Thoracic aorta (tissue), 2 donors: Measurements from ENCODE around the gene SRSF2. TPM values are rescaled to one million over a fixed set of nuclear protein-coding genes. Genes with fewer than 3 reads are reported as not detected.
A peak's percentile ranks its signal among the peaks of the same experiment; 100 is the strongest.

ENCODE experiments used
- ATAC-seq: fragments of 150-250 bp; one replicate; pipeline ENCODE4 v1.8.0; 2017; ENCODE audit warnings: low read depth; ENCODE audit not compliant: insufficient number of reproducible peaks, low FRiP score
- DNase-seq: peaks from one replicate; pipeline ENCODE4 v3.0.0-alpha.2; 2020; ENCODE audit warnings: low spot score
- H3K27ac ChIP-seq, 2 donors: fragments of 200-600 bp; sonication (generic); 1 replicate in 1 of 2; 2 replicates in 1 of 2; pipeline ENCODE4 v1.5.1; 2016; ENCODE audit warnings: mild to moderate bottlenecking in 2 of 2, moderate library complexity in 2 of 2
- H3K27me3 ChIP-seq: fragments of 200-600 bp; sonication (generic); replicated peaks from 2 replicates; pipeline ENCODE4 v1.6.0; 2016; ENCODE audit warnings: mild to moderate bottlenecking; ENCODE audit not compliant: insufficient read depth
- H3K36me3 ChIP-seq: fragments of 200-600 bp; sonication (generic); one replicate; pipeline ENCODE4 v1.5.1; 2016
- H3K4me1 ChIP-seq, 2 donors: fragments of 200-600 bp; sonication (generic); 1 replicate in 1 of 2; 2 replicates in 1 of 2; pipeline versions ENCODE4 v1.5.1 to v1.6.0; 2016; ENCODE audit warnings: low read depth in 2 of 2, mild to moderate bottlenecking in 1 of 2; ENCODE audit not compliant: control insufficient read depth in 1 of 2
- H3K4me3 ChIP-seq: fragments of 200-600 bp; sonication (generic); 2 replicates; pipeline ENCODE4 v1.5.1; 2016; ENCODE audit warnings: mild to moderate bottlenecking
- H3K9me3 ChIP-seq: fragments of 200-600 bp; sonication (generic); 2 replicates; pipeline ENCODE4 v1.5.1; 2016
- total RNA-seq, 2 donors: library from RNA; depleted of rRNA; stranded (reverse); fragments of >200 nt; gene quantifications; one replicate each; pipeline versions ENCODE4 v1.1.0 to v1.2.3, GENCODE V29; 2016
- TF ChIP-seq, protein P1 (sequence below): fragments of 200-600 bp; sonication (generic); IDR thresholded peaks from one replicate; pipeline ENCODE4 v1.5.1; 2019; ENCODE audit warnings: antibody characterized with exemption

SRSF2 gene
- total RNA-seq, 2 donors from 2014 or later, result 265 to 266 TPM

DNA sequence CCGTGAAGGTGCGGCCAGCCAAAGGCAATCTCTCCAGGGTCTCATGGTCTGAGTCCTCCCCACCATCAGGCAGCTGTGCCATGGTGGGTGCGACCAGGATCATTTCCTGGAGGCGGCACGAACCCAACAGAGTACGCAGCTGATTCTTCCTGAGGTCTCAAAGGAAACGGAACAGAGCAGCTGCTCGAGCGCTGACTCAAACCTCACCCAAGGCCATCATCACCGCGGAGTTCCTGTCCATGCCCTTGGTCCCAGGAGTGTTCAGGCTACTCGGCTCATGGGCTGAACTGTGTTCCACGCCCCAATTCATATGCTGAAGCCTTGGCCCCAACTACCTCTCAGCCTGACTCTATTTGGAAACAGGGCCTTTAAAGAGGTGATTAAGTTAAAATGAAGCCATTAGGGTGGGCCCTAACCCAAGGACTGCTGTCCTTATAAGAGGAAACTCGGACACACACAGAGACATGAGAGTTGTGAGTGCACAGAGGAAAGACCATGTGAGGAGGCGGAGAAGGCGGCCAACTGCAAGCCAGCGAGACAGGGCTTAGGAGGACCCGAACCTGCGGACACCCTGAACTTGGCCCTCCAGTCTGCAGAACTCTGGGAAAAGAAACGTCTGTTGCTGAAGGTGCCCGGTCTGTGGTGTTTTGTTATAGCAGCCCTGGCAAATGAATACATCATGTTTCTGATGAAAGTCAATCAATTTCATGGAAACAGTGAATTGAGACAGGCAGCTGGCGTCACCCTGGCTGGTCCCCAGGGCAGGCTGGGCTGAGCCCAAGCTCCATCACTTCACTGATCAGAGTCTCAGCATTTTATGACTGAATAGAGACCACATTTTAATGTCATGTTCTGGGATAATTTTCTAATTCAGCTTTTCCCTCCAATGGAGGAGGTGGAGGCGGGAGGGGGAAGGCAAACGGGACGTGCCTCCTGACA lies 40.1 kb downstream of the SRSF2 start:
- Histone ChIP-seq H3K27me3 (no peaks in the 10 kb centered on the region), H3K9me3 (no peaks in the 10 kb centered on the region), H3K4me1 (peaks cover 48 to 96% of the 10 kb centered on the region in 2 donors), H3K36me3 (no peaks in the 10 kb centered on the region), H3K4me3 (peak overlapping the region; percentile 44), H3K27ac (peak overlapping the region; percentile 94 to 98)
- DNase-seq, result no peak
- TF ChIP-seq, protein P1, sequence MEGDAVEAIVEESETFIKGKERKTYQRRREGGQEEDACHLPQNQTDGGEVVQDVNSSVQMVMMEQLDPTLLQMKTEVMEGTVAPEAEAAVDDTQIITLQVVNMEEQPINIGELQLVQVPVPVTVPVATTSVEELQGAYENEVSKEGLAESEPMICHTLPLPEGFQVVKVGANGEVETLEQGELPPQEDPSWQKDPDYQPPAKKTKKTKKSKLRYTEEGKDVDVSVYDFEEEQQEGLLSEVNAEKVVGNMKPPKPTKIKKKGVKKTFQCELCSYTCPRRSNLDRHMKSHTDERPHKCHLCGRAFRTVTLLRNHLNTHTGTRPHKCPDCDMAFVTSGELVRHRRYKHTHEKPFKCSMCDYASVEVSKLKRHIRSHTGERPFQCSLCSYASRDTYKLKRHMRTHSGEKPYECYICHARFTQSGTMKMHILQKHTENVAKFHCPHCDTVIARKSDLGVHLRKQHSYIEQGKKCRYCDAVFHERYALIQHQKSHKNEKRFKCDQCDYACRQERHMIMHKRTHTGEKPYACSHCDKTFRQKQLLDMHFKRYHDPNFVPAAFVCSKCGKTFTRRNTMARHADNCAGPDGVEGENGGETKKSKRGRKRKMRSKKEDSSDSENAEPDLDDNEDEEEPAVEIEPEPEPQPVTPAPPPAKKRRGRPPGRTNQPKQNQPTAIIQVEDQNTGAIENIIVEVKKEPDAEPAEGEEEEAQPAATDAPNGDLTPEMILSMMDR, result no peak
- no peak for ATAC-seq

DNA sequence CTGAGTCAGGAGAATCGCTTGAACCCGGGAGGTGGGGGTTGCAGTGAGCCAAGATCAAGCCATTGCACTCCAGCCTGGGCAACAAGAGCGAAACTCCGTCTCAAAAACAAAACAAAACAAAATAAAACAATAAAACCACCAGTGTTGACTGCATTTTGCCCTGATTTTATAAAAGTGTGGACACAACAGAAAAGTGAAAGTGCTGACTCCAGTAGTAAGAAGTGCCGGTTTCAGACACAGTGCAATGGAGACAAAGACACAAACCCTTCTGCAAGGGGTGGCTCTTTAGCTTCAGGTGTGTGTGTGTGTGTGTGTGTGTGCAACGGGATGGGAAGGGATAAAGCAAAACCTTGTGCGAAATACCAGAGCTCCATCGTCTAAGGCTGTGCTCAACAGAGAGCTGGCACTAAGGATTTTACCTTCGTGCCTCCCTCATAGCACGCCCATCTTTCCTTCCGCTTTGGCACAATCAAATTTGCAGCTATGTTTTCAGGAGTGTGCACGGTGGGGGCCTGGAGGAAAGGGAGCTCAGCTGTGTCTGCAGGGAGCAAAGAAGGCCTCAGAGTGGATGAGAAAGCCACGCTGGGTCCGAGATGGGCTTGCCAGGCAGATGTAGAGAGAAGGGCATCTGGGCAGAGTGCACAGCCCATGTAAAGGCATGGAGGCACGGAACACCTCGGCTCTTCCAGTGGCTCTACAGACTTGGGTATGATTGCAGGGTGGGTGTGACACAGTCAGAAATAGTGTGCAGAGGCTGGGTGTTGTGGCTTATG lies 41.9 kb downstream of the SRSF2 start:
- Histone ChIP-seq H3K4me1 (peaks cover 41 to 86% of the 10 kb centered on the region in 2 donors), H3K27ac (peak overlapping the region; percentile 41 to 94), H3K4me3 (peak overlapping the region; percentile 2), H3K27me3 (no peaks in the 10 kb centered on the region), H3K9me3 (no peaks in the 10 kb centered on the region), H3K36me3 (no peaks in the 10 kb centered on the region)
- ATAC-seq, result no peak
- no peak for DNase-seq
- TF ChIP-seq, protein P1, result no peak

DNA sequence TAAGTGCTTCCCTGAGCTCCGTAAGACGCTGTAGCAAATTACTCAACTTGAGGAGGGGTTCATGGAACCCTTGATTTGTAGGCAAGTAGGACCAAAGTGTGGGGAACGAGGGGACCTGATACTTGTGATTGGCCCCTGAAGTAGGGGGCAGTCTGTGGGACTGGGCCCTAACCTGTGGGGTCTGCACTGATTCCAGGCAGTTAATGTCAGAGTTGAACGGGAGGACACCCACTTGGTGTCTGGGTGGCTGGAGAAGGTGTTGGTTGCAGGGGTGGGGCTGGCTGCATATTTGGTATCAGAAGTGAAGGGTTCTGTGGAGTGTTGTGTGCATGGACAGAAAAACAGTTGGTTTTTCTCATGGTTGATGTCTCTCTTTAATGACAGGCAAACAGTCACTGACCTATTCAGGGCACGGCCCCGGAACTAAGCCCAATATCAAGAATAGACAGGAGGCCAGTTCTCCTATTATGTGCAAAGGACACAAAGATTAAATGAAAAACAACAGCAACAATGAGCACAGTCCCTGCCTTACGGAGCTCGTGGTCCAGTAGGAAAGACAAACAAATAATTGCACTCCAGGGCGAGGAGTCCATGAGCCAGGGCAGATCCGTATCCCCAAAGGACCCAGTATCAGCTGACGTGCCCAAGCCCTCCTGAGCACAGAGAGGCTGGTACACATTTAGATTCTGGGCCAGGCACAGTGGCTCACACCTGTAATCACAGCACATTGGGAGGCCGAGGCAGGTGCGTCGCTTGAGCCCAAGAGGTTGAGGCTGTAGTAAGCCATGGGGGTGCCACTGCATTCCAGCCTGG lies 45.5 kb downstream of the SRSF2 start:
- no peaks in the 10 kb centered on the region for H3K9me3 ChIP-seq
- DNase-seq (no peak), ATAC-seq (no peak)
- H3K27me3 ChIP-seq, result no peaks in the 10 kb centered on the region
- no peaks in the 10 kb centered on the region for H3K36me3 ChIP-seq
- peak overlapping the region in 1 of 2 donors; percentile 9 for H3K27ac ChIP-seq
- H3K4me3 ChIP-seq, result no peak overlapping the region
- TF ChIP-seq, protein P1, result no peak
- peaks cover 33 to 84% of the 10 kb centered on the region in 2 donors for H3K4me1 ChIP-seq

DNA sequence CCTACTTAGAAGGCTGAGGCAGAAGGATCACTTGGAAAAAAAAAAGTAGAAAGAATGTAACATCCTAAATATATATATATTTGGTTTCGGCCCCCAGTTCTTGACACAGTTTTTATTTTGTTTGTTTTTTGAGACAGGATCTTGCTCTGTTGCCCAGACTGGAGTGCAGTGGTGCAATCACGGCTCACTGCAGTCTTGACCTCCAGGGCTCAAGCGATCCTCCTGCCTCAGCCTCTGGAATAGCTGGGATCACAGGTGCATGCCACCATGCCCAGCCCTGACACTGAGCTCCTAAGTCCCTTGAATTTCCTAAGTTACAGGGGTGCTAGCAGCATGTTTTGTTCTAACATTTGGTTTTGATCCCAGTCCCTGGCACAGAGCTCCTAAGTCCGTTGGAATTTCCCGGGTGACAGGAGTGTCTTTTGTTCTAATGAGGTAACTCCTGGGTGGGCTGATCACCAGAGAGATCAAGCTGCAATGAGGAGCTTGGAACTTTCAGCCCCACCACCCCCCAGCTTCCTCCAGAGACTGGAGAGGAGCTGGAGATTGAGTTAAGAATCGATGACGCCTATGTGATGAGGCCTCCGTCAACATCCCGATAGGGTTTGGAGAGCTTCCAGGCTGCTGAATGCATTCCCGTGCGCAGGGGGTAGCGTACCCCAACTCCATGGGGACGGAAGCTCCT lies 46.4 kb downstream of the SRSF2 start:
- peaks cover 34 to 78% of the 10 kb centered on the region in 2 donors for H3K4me1 ChIP-seq
- no peak overlapping the region for H3K4me3 ChIP-seq
- peaks cover 3% of the 10 kb centered on the region for H3K36me3 ChIP-seq
- DNase-seq, result no peak
- H3K27me3 ChIP-seq, result no peaks in the 10 kb centered on the region
- H3K9me3 ChIP-seq, result no peaks in the 10 kb centered on the region
- ATAC-seq, result no peak
- H3K27ac ChIP-seq, result no peak overlapping the region
- TF ChIP-seq, protein P1, result no peak
